K562 (cell line): ENCODE results near the gene RUNDC3A. TPM values are rescaled to one million over a fixed set of nuclear protein-coding genes. Genes with fewer than 3 reads are reported as not detected.

Experiments used
- ATAC-seq: fragments of 200-7000 bp; cut with Tn5 transposase; 3 replicates; pipeline ENCODE4 v1.9.1; 2020; ENCODE audit warnings: moderate library complexity
- BruUV-seq: library from RNA; stranded (reverse); fragments of 400-500 nt; replicated peaks from 2 replicates; lab custom pipeline; 2021; lab: Mats Ljungman, UMichigan
- CTCF ChIA-PET: fragments of 300-600 bp; formaldehyde crosslinking; extraction: SDS; loops from one replicate; lab custom pipeline; 2021; ENCODE audit warnings: low intra/inter-chr PET ratio; lab: Yijun Ruan, JAX
- POLR2A ChIA-PET: fragments of 300-600, 350-650 bp; sonication (Branson Sonifier 250); formaldehyde crosslinking; extraction: SDS; loops from one replicate; lab custom pipeline; 2021; ENCODE audit warnings: antibody characterized with exemption, inconsistent platforms; lab: Yijun Ruan, JAX
- DNase-seq, 4 experiments: peaks; one replicate each; pipeline versions ENCODE4 v3.0.0 to v3.0.0-alpha.2; 2011 to 2018; ENCODE audit warnings: low spot score in 3 of 4, mixed read lengths in 3 of 4; ENCODE audit errors: extremely low read depth in 1 of 4
- FAIRE-seq: peaks from 2 replicates; lab custom pipeline; 2011; peaks lifted over from hg19 to GRCh38; lab: Jason Lieb, UNC
- H2AFZ ChIP-seq: 2 replicates; pipeline ENCODE4 v1.6.0; 2011; ENCODE audit warnings: low read depth, low read length, control low read depth, inconsistent platforms
- H3K27ac ChIP-seq: fragments of 200-600 bp; 3 replicates; pipeline ENCODE4 v1.8.0; 2011; ENCODE audit warnings: low read depth, mild to moderate bottlenecking, control low read depth, inconsistent platforms, low read length, moderate library complexity, mixed read lengths; ENCODE audit errors: extremely low read depth
- H3K27me3 ChIP-seq, 2 experiments: fragments of 300-600 bp in 1 of 2; 2 replicates in 1 of 2; 3 replicates in 1 of 2; pipeline versions ENCODE4 v1.6.0 to v1.8.0; 2011; ENCODE audit warnings: inconsistent platforms in 2 of 2, low read length in 2 of 2, mild to moderate bottlenecking in 1 of 2, mixed read lengths in 1 of 2, moderate library complexity in 1 of 2; ENCODE audit not compliant: control insufficient read depth in 2 of 2, insufficient read depth in 2 of 2
- H3K36me3 ChIP-seq: fragments of 300-600 bp; 3 replicates; pipeline ENCODE4 v1.8.0; 2011; ENCODE audit warnings: mild to moderate bottlenecking, low read length, inconsistent platforms; ENCODE audit not compliant: control insufficient read depth, insufficient read depth
- H3K4me1 ChIP-seq, 2 experiments: fragments of 200-600 bp in 1 of 2; replicated peaks in 1 of 2; 2 replicates in 1 of 2; 3 replicates in 1 of 2; pipeline versions ENCODE4 v1.5.1 to v1.8.0; 2011; ENCODE audit warnings: inconsistent platforms in 2 of 2, low read length in 2 of 2, mild to moderate bottlenecking in 1 of 2, mixed read lengths in 1 of 2, moderate library complexity in 1 of 2; ENCODE audit not compliant: control insufficient read depth in 2 of 2, insufficient read depth in 2 of 2
- H3K4me2 ChIP-seq: 2 replicates; pipeline ENCODE4 v1.6.1; 2011; ENCODE audit warnings: low read length, control low read depth, inconsistent platforms, mixed read lengths; ENCODE audit not compliant: insufficient read depth
- H3K4me3 ChIP-seq: fragments of 200-600 bp; sonication (generic), shearing (Covaris generic); 2 replicates; pipeline ENCODE4 v1.5.1; 2016; ENCODE audit warnings: control low read depth, inconsistent platforms
- H3K79me2 ChIP-seq: fragments of 200-600 bp; 3 replicates; pipeline ENCODE4 v1.8.0; 2011; ENCODE audit warnings: low read length, inconsistent platforms; ENCODE audit not compliant: control insufficient read depth, insufficient read depth
- H3K9ac ChIP-seq, 2 experiments: 2 replicates each; pipeline versions ENCODE4 v1.6.0 to v1.6.1; 2011; ENCODE audit warnings: low read depth in 2 of 2, low read length in 2 of 2, control low read depth in 1 of 2, inconsistent platforms in 1 of 2, mild to moderate bottlenecking in 1 of 2, mixed read lengths in 1 of 2; ENCODE audit not compliant: insufficient read depth in 1 of 2
- H3K9me1 ChIP-seq: one replicate; pipeline ENCODE4 v1.6.0; 2011; ENCODE audit warnings: inconsistent platforms, mild to moderate bottlenecking, low read length, moderate library complexity; ENCODE audit not compliant: control insufficient read depth, insufficient read depth
- H3K9me3 ChIP-seq: replicated peaks from 2 replicates; pipeline ENCODE4 v1.5.1; 2011; ENCODE audit warnings: low read depth, low read length, inconsistent platforms; ENCODE audit not compliant: control insufficient read depth, insufficient read depth
- H4K20me1 ChIP-seq: replicated peaks from 2 replicates; pipeline ENCODE4 v1.6.1; 2011; ENCODE audit warnings: low read length, inconsistent platforms, mixed read lengths; ENCODE audit not compliant: control insufficient read depth, insufficient read depth
- E2F6 ChIP-seq, 2 experiments: IDR thresholded peaks; 2 replicates each; pipeline ENCODE4 v1.6.1; 2011; ENCODE audit warnings: borderline replicate concordance in 1 of 2, control low read depth in 1 of 2, low read depth in 1 of 2, low read length in 1 of 2, mild to moderate bottlenecking in 1 of 2, mixed read lengths in 1 of 2, moderate library complexity in 1 of 2; ENCODE audit not compliant: insufficient read depth in 1 of 2, insufficient read length in 1 of 2, poor library complexity in 1 of 2, severe bottlenecking in 1 of 2; ENCODE audit errors: extremely low read depth in 1 of 2
- HNRNPLL ChIP-seq: fragments of 200-400 bp; formaldehyde crosslinking; IDR thresholded peaks from 2 replicates; pipeline ENCODE4 v1.6.1; 2017; ENCODE audit warnings: low read length, low read depth, mild to moderate bottlenecking; ENCODE audit not compliant: poor library complexity, severe bottlenecking
- JUN ChIP-seq, 2 experiments: sonication (generic) in 1 of 2; formaldehyde crosslinking in 1 of 2; IDR thresholded peaks; 2 replicates each; pipeline versions ENCODE4 v1.6.1 to v1.8.0; 2012 to 2022; ENCODE audit warnings: borderline replicate concordance in 2 of 2, mild to moderate bottlenecking in 2 of 2, improper control_type of control experiment in 1 of 2, low read depth in 1 of 2, low read length in 1 of 2, missing genetic modification reagents in 1 of 2
- MAFF ChIP-seq: IDR thresholded peaks from 2 replicates; pipeline ENCODE4 v1.6.1; 2012; ENCODE audit warnings: low read length, improper control_type of control experiment
- PKNOX1 ChIP-seq: fragments of 450-650 bp; IDR thresholded peaks from 2 replicates; pipeline ENCODE4 v1.6.1; 2016
- POLR2B ChIP-seq: fragments of 450-650 bp; IDR thresholded peaks from 2 replicates; pipeline ENCODE4 v1.6.1; 2018; ENCODE audit warnings: low read depth; ENCODE audit not compliant: partially characterized antibody
- WGBS: fragments of 100-300 bp; shearing (Covaris generic); methylation state at CpG from one replicate; pipeline ENCODE4 v1.1.6; 2016; ENCODE audit warnings: low coverage, mixed read lengths; ENCODE audit not compliant: insufficient coverage; ENCODE audit errors: missing lambda C conversion rate; 5-methylcytosine and 5-hydroxymethylcytosine counted together
- in situ Hi-C: fragments of 300-500 bp; cut with MboI; formaldehyde crosslinking; loops from 4 replicates; pipeline ENCODE4 v1.15.0; 2018; ENCODE audit warnings: inconsistent platforms, mixed read lengths
- intact Hi-C: fragments of 100-400 bp; cut with micrococcal nuclease; formaldehyde crosslinking; loops from 2 replicates; pipeline ENCODE4 v1.14.2; 2022
- polyA plus RNA-seq, 8 experiments: library from polyadenylated mRNA; depleted of rRNA in 4 of 8; stranded (reverse) in 5 of 8; unstranded in 3 of 8; fragments of >200 nt; fragmentation: Nextera tagmentation in 2 of 8; fragmentation: Illumina TruSeq in 1 of 8; extraction: Ambion mirVana in 2 of 8; extraction: Trizol in 1 of 8; gene quantifications; 2 replicates each; pipeline versions ENCODE4 v1.2.1 to v1.2.3, GENCODE V29; 2011 to 2014; ENCODE audit warnings: inconsistent platforms in 1 of 8, missing spikeins in 1 of 8
- total RNA-seq, 7 experiments: library from RNA; depleted of rRNA in 6 of 7; stranded (reverse); fragments of >200 nt in 6 of 7; fragmentation: Illumina TruSeq in 2 of 7; extraction: Trizol in 2 of 7; gene quantifications; 2 replicates each; pipeline versions ENCODE4 v1.2.1 to v1.2.3, GENCODE V29; 2011 to 2021; ENCODE audit warnings: low replicate concordance in 1 of 7
- TF ChIP-seq, protein P1 (sequence below), 2 experiments: fragments of 450-650 bp; IDR thresholded peaks; 2 replicates each; pipeline ENCODE4 v1.6.1; 2016
- TF ChIP-seq, protein P2 (sequence below): fragments of 250-450 bp; sonication (Bioruptor Pico); IDR thresholded peaks from 2 replicates; pipeline ENCODE4 v1.4.0; 2020
- TF ChIP-seq, protein P3 (sequence below): IDR thresholded peaks from 2 replicates; pipeline ENCODE4 v1.6.1; 2011; ENCODE audit warnings: borderline replicate concordance, low read depth, mild to moderate bottlenecking, moderate library complexity, low read length; ENCODE audit not compliant: insufficient read depth, poor library complexity, severe bottlenecking

Gene RUNDC3A
- total and polyA plus RNA-seq, 9 of the 15 experiments (the other 6 are each of a cell fraction or from before 2014, with no cell fraction given), result not detected

GRCh38 chr17:44323359-44324091, 15.1 kb downstream of the RUNDC3A start (continued):
- TF ChIP-seq HNRNPLL (no peak), POLR2B (no peak)
- TF ChIP-seq, protein P1, sequence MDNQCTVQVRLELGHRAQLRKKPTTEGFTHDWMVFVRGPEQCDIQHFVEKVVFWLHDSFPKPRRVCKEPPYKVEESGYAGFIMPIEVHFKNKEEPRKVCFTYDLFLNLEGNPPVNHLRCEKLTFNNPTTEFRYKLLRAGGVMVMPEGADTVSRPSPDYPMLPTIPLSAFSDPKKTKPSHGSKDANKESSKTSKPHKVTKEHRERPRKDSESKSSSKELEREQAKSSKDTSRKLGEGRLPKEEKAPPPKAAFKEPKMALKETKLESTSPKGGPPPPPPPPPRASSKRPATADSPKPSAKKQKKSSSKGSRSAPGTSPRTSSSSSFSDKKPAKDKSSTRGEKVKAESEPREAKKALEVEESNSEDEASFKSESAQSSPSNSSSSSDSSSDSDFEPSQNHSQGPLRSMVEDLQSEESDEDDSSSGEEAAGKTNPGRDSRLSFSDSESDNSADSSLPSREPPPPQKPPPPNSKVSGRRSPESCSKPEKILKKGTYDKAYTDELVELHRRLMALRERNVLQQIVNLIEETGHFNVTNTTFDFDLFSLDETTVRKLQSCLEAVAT (IDR thresholded peaks at IDR 0.05), result no peak

DNA sequence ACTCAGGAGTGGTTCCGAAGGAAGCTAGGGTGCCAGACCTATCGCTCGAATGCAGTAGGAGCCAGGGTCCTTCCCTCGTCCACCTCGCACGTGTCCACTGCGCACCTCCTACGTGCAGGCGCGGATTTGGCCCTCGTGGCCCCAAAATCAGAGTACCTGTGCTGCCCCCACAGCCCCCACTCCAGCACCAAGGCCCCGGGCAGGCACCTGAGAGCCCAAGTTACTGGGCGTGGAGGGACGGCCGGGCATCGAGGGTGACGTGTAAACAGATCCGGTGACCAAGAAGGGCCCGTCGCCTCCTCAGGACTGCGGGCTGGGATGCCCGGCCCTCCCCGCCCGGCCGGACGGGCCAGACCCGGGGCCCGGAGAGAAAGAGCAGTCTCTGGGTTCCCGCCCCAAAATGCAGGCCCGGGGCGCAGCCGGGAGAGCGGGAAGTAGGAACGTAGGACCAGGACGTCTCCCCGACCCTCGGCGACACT, 15.7 kb downstream of the RUNDC3A start:
- Histone ChIP-seq H4K20me1 (no peaks in the 10 kb centered on the region; the same call in 1 of the 2 replicates), H3K9me3 (no peaks in the 10 kb centered on the region), H3K27ac (peak overlapping the region; percentile 83), H3K4me1 (peaks cover 9 to 74% of the 10 kb centered on the region in 2 experiments; a peak in 4 of 5 replicates), H2AFZ (peak overlapping the region; percentile 67; the same call in 1 of the 2 replicates), H3K9me1 (no peaks in the 10 kb centered on the region), H3K36me3 (peaks cover 40% of the 10 kb centered on the region; the same call in 2 of the 3 replicates), H3K79me2 (peaks cover 30% of the 10 kb centered on the region), H3K9ac (peak overlapping the region; percentile 85 to 100), H3K27me3 (no peaks in the 10 kb centered on the region), H3K4me2 (peak overlapping the region; percentile 92), H3K4me3 (peak overlapping the region; percentile 85)
- intact Hi-C loops, result loop anchor here (1.0 to 2.0 kb wide), 2 partner anchors 36 to 57 kb away; no protein-coding TSS in a partner anchor
- FAIRE-seq, result peak; percentile 54
- POLR2A ChIA-PET, result interaction anchor here (0.9 to 2.1 kb wide), 6 partner anchors 8 to 575 kb away, joined by 3 to 6 read pairs (median 4); partner anchors contain the start of gene UBTF
- peak; percentile 15 for ATAC-seq
- CTCF ChIA-PET, result no interaction called here
- DNase-seq, result peak in 2 of 4 experiments; percentile 25 to 41
- under 1% methylated on average over 34 of the region's 38 CpGs for whole genome bisulfite sequencing
- BruUV-seq, result no TSS peak
- in situ Hi-C loops, result no loop called here
- peak in 1 of 2 experiments; percentile 81 for TF ChIP-seq E2F6 (IDR thresholded peaks at IDR 0.05; ENCODE audit: borderline replicate concordance in 1 of 2, extremely low read depth in 1 of 2, insufficient read depth in 1 of 2, insufficient read length in 1 of 2, low read depth in 1 of 2, low read length in 1 of 2, poor library complexity in 1 of 2, severe bottlenecking in 1 of 2)
- no peak for TF ChIP-seq JUN (IDR thresholded peaks at IDR 0.05; ENCODE audit: borderline replicate concordance, low read depth, low read length)
- no peak for TF ChIP-seq JUN (CRISPR knock-in tag; IDR thresholded peaks at IDR 0.05; ENCODE audit: borderline replicate concordance)
- TF ChIP-seq, protein P2, sequence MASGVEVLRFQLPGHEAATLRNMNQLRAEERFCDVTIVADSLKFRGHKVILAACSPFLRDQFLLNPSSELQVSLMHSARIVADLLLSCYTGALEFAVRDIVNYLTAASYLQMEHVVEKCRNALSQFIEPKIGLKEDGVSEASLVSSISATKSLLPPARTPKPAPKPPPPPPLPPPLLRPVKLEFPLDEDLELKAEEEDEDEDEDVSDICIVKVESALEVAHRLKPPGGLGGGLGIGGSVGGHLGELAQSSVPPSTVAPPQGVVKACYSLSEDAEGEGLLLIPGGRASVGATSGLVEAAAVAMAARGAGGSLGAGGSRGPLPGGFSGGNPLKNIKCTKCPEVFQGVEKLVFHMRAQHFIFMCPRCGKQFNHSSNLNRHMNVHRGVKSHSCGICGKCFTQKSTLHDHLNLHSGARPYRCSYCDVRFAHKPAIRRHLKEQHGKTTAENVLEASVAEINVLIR, result no peak
- TF ChIP-seq MAFF, result no peak
- TF ChIP-seq PKNOX1, result no peak
- TF ChIP-seq, protein P3, sequence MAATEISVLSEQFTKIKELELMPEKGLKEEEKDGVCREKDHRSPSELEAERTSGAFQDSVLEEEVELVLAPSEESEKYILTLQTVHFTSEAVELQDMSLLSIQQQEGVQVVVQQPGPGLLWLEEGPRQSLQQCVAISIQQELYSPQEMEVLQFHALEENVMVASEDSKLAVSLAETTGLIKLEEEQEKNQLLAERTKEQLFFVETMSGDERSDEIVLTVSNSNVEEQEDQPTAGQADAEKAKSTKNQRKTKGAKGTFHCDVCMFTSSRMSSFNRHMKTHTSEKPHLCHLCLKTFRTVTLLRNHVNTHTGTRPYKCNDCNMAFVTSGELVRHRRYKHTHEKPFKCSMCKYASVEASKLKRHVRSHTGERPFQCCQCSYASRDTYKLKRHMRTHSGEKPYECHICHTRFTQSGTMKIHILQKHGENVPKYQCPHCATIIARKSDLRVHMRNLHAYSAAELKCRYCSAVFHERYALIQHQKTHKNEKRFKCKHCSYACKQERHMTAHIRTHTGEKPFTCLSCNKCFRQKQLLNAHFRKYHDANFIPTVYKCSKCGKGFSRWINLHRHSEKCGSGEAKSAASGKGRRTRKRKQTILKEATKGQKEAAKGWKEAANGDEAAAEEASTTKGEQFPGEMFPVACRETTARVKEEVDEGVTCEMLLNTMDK, result no peak
